ENCODE measurements around the gene FDX1.
A peak's percentile ranks its signal among the peaks of the same experiment; 100 is the strongest.

Gene FDX1

GRCh38 chr11:110431674-110432073 lies 1.9 kb downstream of the FDX1 start:
- DNase-seq, result no peak

- DNase-seq, result no peak
These were observed 3.1 kb downstream of the FDX1 start for GRCh38 chr11:110432713-110433392.

GRCh38 chr11:110433393-110434333 lies 3.9 kb downstream of the FDX1 start:
- no peak for DNase-seq

- no peak for DNase-seq
These were observed 5.4 kb downstream of the FDX1 start for GRCh38 chr11:110434952-110435779.

- no peak for DNase-seq
These were observed 6.3 kb downstream of the FDX1 start for GRCh38 chr11:110435780-110436717.

- no peak for DNase-seq
These were observed 8.3 kb downstream of the FDX1 start for GRCh38 chr11:110438017-110438416.

GRCh38 chr11:110445437-110445836 lies 15.7 kb downstream of the FDX1 start:
- DNase-seq, result no peak

GRCh38 chr11:110446061-110446460 lies 16.3 kb downstream of the FDX1 start:
- no peak for DNase-seq

- no peak for DNase-seq
These were observed 16.8 kb downstream of the FDX1 start for GRCh38 chr11:110446594-110446993.

- DNase-seq, result no peak
These were observed 17.6 kb downstream of the FDX1 start for GRCh38 chr11:110447343-110447742.

GRCh38 chr11:110447897-110448745 lies 18.4 kb downstream of the FDX1 start:
- DNase-seq, result no peak

- no peak for DNase-seq
These were observed 20.5 kb downstream of the FDX1 start for GRCh38 chr11:110450246-110450645.

- no peak for DNase-seq
These were observed 23.0 kb downstream of the FDX1 start for GRCh38 chr11:110452720-110453119.

GRCh38 chr11:110453684-110454354 lies 24.1 kb downstream of the FDX1 start:
- DNase-seq, result no peak

GRCh38 chr11:110454609-110455008 lies 24.9 kb downstream of the FDX1 start:
- DNase-seq, result no peak

GRCh38 chr11:110455718-110456117 lies 26.0 kb downstream of the FDX1 start:
- DNase-seq, result no peak

- peak in 1 of 2 donors; percentile 27 for DNase-seq
These were observed 33.4 kb downstream of the FDX1 start for GRCh38 chr11:110463153-110463552.

GRCh38 chr11:110465231-110465630 lies 35.5 kb downstream of the FDX1 start:
- DNase-seq, result no peak

GRCh38 chr11:110467556-110467955 lies 37.8 kb downstream of the FDX1 start:
- DNase-seq, result no peak

GRCh38 chr11:110468121-110468520 lies 38.4 kb downstream of the FDX1 start:
- DNase-seq, result no peak
